HEK293 (cell line): ENCODE data around the gene NSMCE3.

Source experiments
- CTCF ChIP-seq: fragments of 450-650 bp; formaldehyde crosslinking; IDR thresholded peaks from 2 replicates; pipeline ENCODE4 v1.5.1; 2016; ENCODE audit warnings: missing biosample characterization, missing genetic modification characterization
- REPIN1 ChIP-seq: fragments of 450-650 bp; formaldehyde crosslinking; IDR thresholded peaks from 2 replicates; pipeline ENCODE4 v1.5.1; 2017; ENCODE audit warnings: missing biosample characterization, missing genetic modification characterization, low read depth
- ZNF394 ChIP-seq: fragments of 450-650 bp; formaldehyde crosslinking; IDR thresholded peaks from 2 replicates; pipeline ENCODE4 v1.5.1; 2016; ENCODE audit warnings: missing biosample characterization, missing genetic modification characterization, mild to moderate bottlenecking, moderate library complexity, borderline replicate concordance
- ZNF777 ChIP-seq: fragments of 450-650 bp; formaldehyde crosslinking; IDR thresholded peaks from 2 replicates; pipeline ENCODE4 v1.5.1; 2017; ENCODE audit warnings: missing biosample characterization, missing genetic modification characterization, borderline replicate concordance

DNA sequence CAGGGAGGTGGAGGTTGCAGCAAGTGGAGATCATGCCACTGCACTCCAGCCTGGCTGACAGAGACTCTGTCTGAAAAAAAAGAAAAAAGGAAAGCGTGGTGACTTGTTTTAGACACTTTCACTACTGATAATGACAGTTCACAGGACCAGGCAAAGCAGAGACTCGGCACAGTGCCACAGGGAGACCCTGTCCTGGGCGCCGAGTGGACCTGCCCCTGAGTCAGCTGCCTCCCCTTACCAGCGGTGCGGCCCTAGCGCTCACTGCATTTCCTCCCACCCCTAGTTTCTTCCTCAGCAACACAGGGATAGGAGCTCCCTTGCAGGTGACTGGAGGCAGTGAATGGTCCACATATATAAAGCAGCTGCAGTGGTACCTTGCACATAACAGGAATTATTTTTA is 38.7 kb upstream of the NSMCE3 start:
- TF ChIP-seq REPIN1 (tag by site-specific recombination) (no peak), ZNF394 (tag by site-specific recombination) (no peak), ZNF777 (tag by site-specific recombination) (no peak), CTCF (tag by site-specific recombination) (no peak)
